Esophagus squamous epithelium (tissue), 5 donors: ENCODE results near the gene TSPAN31. TPM values are rescaled to one million over a fixed set of nuclear protein-coding genes. Genes with fewer than 3 reads are reported as not detected.
"Not testable (repeated sequence)": the region's sequence is repeated elsewhere in the genome, so short reads cannot be mapped to it uniquely, and the experiment has no call there.

Experiments
- DNase-seq: peaks from one replicate; lab custom pipeline; 2025; lab: John Stamatoyannopoulos, UW
- H3K27ac ChIP-seq, 4 donors: fragments of 200-600 bp; sonication (generic); one replicate each; pipeline ENCODE4 v1.5.1; 2016 to 2019; ENCODE audit warnings: mild to moderate bottlenecking in 1 of 4
- H3K27me3 ChIP-seq, 4 donors: fragments of 200-600 bp; sonication (generic); 1 replicate in 3 of 4; 2 replicates in 1 of 4; pipeline versions ENCODE4 v1.5.1 to v1.6.0; 2017 to 2021; ENCODE audit warnings: antibody characterized with exemption in 1 of 4
- H3K36me3 ChIP-seq, 3 donors: fragments of 200-600 bp; sonication (generic); one replicate each; pipeline ENCODE4 v1.5.1; 2016 to 2019
- H3K4me1 ChIP-seq, 3 donors: fragments of 200-600 bp; sonication (generic); one replicate each; pipeline ENCODE4 v1.5.1; 2017 to 2019
- H3K4me3 ChIP-seq, 4 donors: fragments of 200-600 bp; sonication (generic); 1 replicate in 3 of 4; 2 replicates in 1 of 4; pipeline ENCODE4 v1.5.1; 2016 to 2019; ENCODE audit warnings: mild to moderate bottlenecking in 2 of 4, moderate library complexity in 1 of 4
- H3K9me3 ChIP-seq, 3 donors: fragments of 200-600 bp; sonication (generic); one replicate each; pipeline ENCODE4 v1.5.1; 2016 to 2019
- CTCF ChIP-seq, 6 experiments: fragments of 450-650 bp in 4 of 6; fragments of 200-600 bp in 2 of 6; sonication (generic) in 2 of 6; IDR thresholded peaks; one replicate each; pipeline ENCODE4 v1.5.1; 2016 to 2019; ENCODE audit warnings: antibody characterized with exemption in 6 of 6, mild to moderate bottlenecking in 4 of 6, moderate library complexity in 4 of 6
- POLR2A ChIP-seq, 4 donors: fragments of 450-650 bp; IDR thresholded peaks; one replicate each; pipeline ENCODE4 v1.6.1; 2017; ENCODE audit warnings: antibody characterized with exemption in 4 of 4, mild to moderate bottlenecking in 4 of 4, moderate library complexity in 3 of 4
- WGBS, 2 donors: methylation state at CpG; one replicate each; pipeline ENCODE4 v1.1.5; 2018; 5-methylcytosine and 5-hydroxymethylcytosine counted together
- intact Hi-C: fragments of 100-400 bp; cut with DNase I; formaldehyde crosslinking; loops from one replicate; pipeline ENCODE4 v1.15.0; 2022
- total RNA-seq, 4 donors: library from RNA; depleted of rRNA; stranded (reverse); fragments of >200 nt; gene quantifications; one replicate each; pipeline ENCODE4 v1.1.0, GENCODE V29; 2016
- donor health status: DM: yes; HTN: yes; CAD: no.

TSPAN31 gene
- total RNA-seq, 4 donors from 2014 or later, result 37.2 to 62.5 (median 40.2) TPM

- peaks cover 0 to 5% (median 0%) of the 10 kb centered on the region in 4 donors for H3K27me3 ChIP-seq
- H3K9me3 ChIP-seq, result no peaks in the 10 kb centered on the region
- peak in 3 of 4 donors; percentile 41 to 64 (median 55) for TF ChIP-seq POLR2A (IDR thresholded peaks at IDR 0.05)
- TF ChIP-seq CTCF (IDR thresholded peaks at IDR 0.05), result peak in 1 of 6 experiments; percentile 50
- intact Hi-C loops, result no loop called here
- H3K4me3 ChIP-seq, result peak within 1 kb of the TSS; percentile 87 to 95 (median 88)
- H3K4me1 ChIP-seq, result peaks cover 12 to 31% (median 17%) of the 10 kb centered on the region in 3 donors
- 1 to 5% methylated on average over 4 to 15 of the region's 28 CpGs for WGBS, 2 donors
- DNase-seq, result peak; percentile 67
- peak within 1 kb of the TSS; percentile 95 to 98 (median 96) for H3K27ac ChIP-seq
- H3K36me3 ChIP-seq, result peaks cover 0 to 58% (median 5%) of the 10 kb centered on the region in 3 donors
These were observed 27.1 kb downstream of the TSPAN31 start, which contains the start of gene METTL1 for GRCh38 chr12:57771873-57772428. Gene METTL1, minus strand, starts transcription at chr12:57772105. Its CDS starts 22 bp downstream, at chr12:57772083.

- no peak for DNase-seq
- Histone ChIP-seq H3K4me1 (peaks cover 11 to 26% (median 16%) of the 10 kb centered on the region in 3 donors), H3K36me3 (peaks cover 0 to 57% (median 5%) of the 10 kb centered on the region in 3 donors), H3K27ac (peak within 1 kb of the TSS; percentile 95 to 98 (median 96)), H3K27me3 (no peaks in the 10 kb centered on the region), H3K9me3 (no peaks in the 10 kb centered on the region), H3K4me3 (peak within 1 kb of the TSS; percentile 87 to 95 (median 88))
- WGBS, 2 donors, result 4 to 5% methylated on average over 17 to 30 of the region's 67 CpGs
- intact Hi-C loops, result no loop called here
- no peak for TF ChIP-seq POLR2A (IDR thresholded peaks at IDR 0.05)
- TF ChIP-seq CTCF (IDR thresholded peaks at IDR 0.05), result peak in 2 of 6 experiments; percentile 2 to 17
These were observed 27.8 kb downstream of the TSPAN31 start, which contains the start of gene EEF1AKMT3 for GRCh38 chr12:57772429-57773322. Gene EEF1AKMT3, plus strand, starts transcription at chr12:57772614. Its CDS starts 111 bp downstream, at chr12:57772725.

DNA sequence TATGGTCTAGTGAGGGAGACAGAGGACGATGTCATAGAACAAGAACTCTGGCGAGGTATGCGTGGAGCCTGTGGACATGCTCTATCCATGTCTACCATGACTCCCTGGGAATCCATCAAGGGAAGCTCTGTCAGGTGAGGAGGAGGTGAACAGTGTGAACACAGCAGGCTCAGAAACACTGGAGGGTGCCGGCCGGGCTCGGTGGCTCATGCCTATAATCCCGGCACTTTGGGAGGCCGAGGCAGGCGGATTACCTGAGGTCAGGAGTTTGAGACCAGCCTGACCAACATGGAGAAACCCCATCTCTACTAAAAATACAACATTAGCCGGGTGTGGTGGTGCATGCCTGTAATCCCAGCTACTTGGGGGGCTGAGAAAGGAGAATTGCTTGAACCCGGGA, 29.8 kb downstream of the TSPAN31 start:
- H3K27ac ChIP-seq, intact Hi-C loops, H3K4me3 ChIP-seq, DNase-seq, H3K9me3 ChIP-seq, H3K27me3 ChIP-seq: not testable (repeated sequence)
- peaks cover 0 to 39% (median 0%) of the 10 kb centered on the region in 3 donors for H3K36me3 ChIP-seq
- WGBS, 2 donors, result 86 to 90% methylated on average over 3 of the region's 11 CpGs
- H3K4me1 ChIP-seq, result peaks cover 11 to 26% (median 16%) of the 10 kb centered on the region in 3 donors

- H3K9me3 ChIP-seq, result no peaks in the 10 kb centered on the region
- TF ChIP-seq POLR2A (IDR thresholded peaks at IDR 0.05) (no peak), CTCF (IDR thresholded peaks at IDR 0.05) (no peak)
- no peak overlapping the region for H3K4me3 ChIP-seq
- no peaks in the 10 kb centered on the region for H3K27me3 ChIP-seq
- H3K27ac ChIP-seq, result no peak overlapping the region
- DNase-seq, result no peak
- 73 to 94% methylated on average over 1 to 3 of the region's 3 CpGs for WGBS, 2 donors
- peaks cover 11 to 26% (median 16%) of the 10 kb centered on the region in 3 donors for H3K4me1 ChIP-seq
- H3K36me3 ChIP-seq, result peaks cover 0 to 39% (median 0%) of the 10 kb centered on the region in 3 donors
- intact Hi-C loops, result no loop called here
These were observed 30.2 kb downstream of the TSPAN31 start for GRCh38 chr12:57775044-57775443.

DNA sequence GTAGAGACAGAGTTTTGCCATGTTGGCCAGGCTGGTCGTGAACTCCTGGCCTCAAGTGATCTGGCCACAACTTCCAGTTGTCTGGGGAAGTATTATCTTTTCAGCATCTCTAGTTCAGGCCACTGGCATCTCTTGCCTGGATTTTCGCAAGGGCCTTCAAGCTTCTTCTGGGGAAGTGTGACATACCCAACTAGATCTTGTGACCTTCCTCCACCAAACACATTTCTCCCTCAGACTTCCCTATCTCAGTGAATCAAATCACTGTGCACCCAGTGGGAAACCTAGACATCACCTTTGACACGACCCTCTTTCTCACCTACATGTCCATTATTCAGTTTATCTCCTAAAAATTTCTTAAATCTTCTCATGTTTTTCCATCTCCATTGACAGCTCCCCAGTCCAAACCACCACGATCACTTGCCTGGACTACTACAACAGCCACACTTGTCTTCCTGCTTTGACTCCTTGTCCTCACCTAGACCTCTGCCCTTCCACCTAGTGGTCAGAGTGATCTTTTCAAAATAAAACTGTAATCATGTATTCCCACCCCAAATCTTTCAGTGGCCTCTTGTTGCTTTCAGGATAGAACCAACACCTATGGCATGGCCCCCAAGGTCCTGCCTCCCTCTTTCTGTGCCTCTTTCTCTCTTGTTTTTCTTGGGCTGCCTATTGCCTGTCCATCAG, 30.9 kb downstream of the TSPAN31 start:
- Histone ChIP-seq H3K9me3 (no peaks in the 10 kb centered on the region), H3K4me3 (no peak overlapping the region), H3K4me1 (peaks cover 11 to 24% (median 16%) of the 10 kb centered on the region in 3 donors), H3K27ac (no peak overlapping the region), H3K36me3 (peaks cover 0 to 39% (median 0%) of the 10 kb centered on the region in 3 donors), H3K27me3 (no peaks in the 10 kb centered on the region)
- no peak for DNase-seq
- intact Hi-C loops, result no loop called here
- no peak for TF ChIP-seq CTCF (IDR thresholded peaks at IDR 0.05)
- WGBS, 2 donors, result 80 to 81% methylated on average over 4 of the region's 4 CpGs
